ENCODE results near the gene ARMH1.

ARMH1 gene

GRCh38 chr1:44688760-44689446 lies 14.4 kb downstream of the ARMH1 start:
- H4K8ac ChIP-seq (ENCODE audit: low read depth, low read length): no peak overlapping the region
- no peaks in the 10 kb centered on the region for H3K36me3 ChIP-seq (ENCODE audit: control insufficient read depth, insufficient read depth, low read length)
- no peaks in the 10 kb centered on the region for H3K79me2 ChIP-seq (ENCODE audit: control insufficient read depth, insufficient read depth, low read length)
- no peak overlapping the region for H2BK15ac ChIP-seq (replicated peaks; ENCODE audit: low read depth)
- H2AK5ac ChIP-seq (ENCODE audit: low read length): no peak overlapping the region
- no peak overlapping the region for H3K4ac ChIP-seq (ENCODE audit: low read depth, low read length)
- peaks cover 2% of the 10 kb centered on the region for H3K4me1 ChIP-seq (ENCODE audit: control insufficient read depth, low read depth, low read length)
- no peak overlapping the region for H3K4me3 ChIP-seq (ENCODE audit: low read length)
- H3K9ac ChIP-seq (ENCODE audit: low read length): no peak overlapping the region
- H3K79me1 ChIP-seq (ENCODE audit: low read length): no peaks in the 10 kb centered on the region
- H2BK120ac ChIP-seq (ENCODE audit: low read depth, low read length): no peak overlapping the region
- no peak for DNase-seq
- H3K4me2 ChIP-seq (ENCODE audit: low read length): no peak overlapping the region
- H2BK5ac ChIP-seq (ENCODE audit: low read length): no peak overlapping the region
- H3K27ac ChIP-seq (ENCODE audit: low read depth, low read length): no peak overlapping the region
- H3K56ac ChIP-seq (ENCODE audit: low read length): no peak overlapping the region
- H3K23ac ChIP-seq (ENCODE audit: low read length): no peak overlapping the region
- WGBS (ENCODE audit: extremely low coverage, insufficient coverage, low lambda C conversion rate): no CpG with 5 or more reads among the region's 12 CpGs
- no peak overlapping the region for H4K5ac ChIP-seq (ENCODE audit: low read length)
- no peaks in the 10 kb centered on the region for H3K27me3 ChIP-seq (ENCODE audit: insufficient read depth, low read length, poor library complexity)
- no peak overlapping the region for H3K18ac ChIP-seq (ENCODE audit: low read length)

- Histone ChIP-seq H3K23ac (ENCODE audit: low read length) (no peak overlapping the region), H3K9ac (ENCODE audit: low read length) (no peak overlapping the region), H4K5ac (ENCODE audit: low read length) (no peak overlapping the region), H3K18ac (ENCODE audit: low read length) (no peak overlapping the region), H3K27me3 (ENCODE audit: insufficient read depth, low read length, poor library complexity) (no peaks in the 10 kb centered on the region), H4K8ac (ENCODE audit: low read depth, low read length) (no peak overlapping the region), H3K79me2 (ENCODE audit: control insufficient read depth, insufficient read depth, low read length) (no peaks in the 10 kb centered on the region), H2AK5ac (ENCODE audit: low read length) (no peak overlapping the region), H3K4me2 (ENCODE audit: low read length) (no peak overlapping the region), H3K36me3 (ENCODE audit: control insufficient read depth, insufficient read depth, low read length) (no peaks in the 10 kb centered on the region), H2BK15ac (replicated peaks; ENCODE audit: low read depth) (no peak overlapping the region), H3K56ac (ENCODE audit: low read length) (no peak overlapping the region), H2BK5ac (ENCODE audit: low read length) (no peak overlapping the region), H2BK120ac (ENCODE audit: low read depth, low read length) (no peak overlapping the region), H3K4me1 (ENCODE audit: control insufficient read depth, low read depth, low read length) (peaks cover 2% of the 10 kb centered on the region), H3K4me3 (ENCODE audit: low read length) (no peak overlapping the region), H3K79me1 (ENCODE audit: low read length) (no peaks in the 10 kb centered on the region), H3K27ac (ENCODE audit: low read depth, low read length) (no peak overlapping the region), H3K4ac (ENCODE audit: low read depth, low read length) (no peak overlapping the region)
- no CpG with 5 or more reads among the region's 3 CpGs for WGBS (ENCODE audit: extremely low coverage, insufficient coverage, low lambda C conversion rate)
- no peak for DNase-seq
These were observed 14.9 kb downstream of the ARMH1 start for GRCh38 chr1:44689447-44689765.

GRCh38 chr1:44693159-44693558 lies 18.6 kb downstream of the ARMH1 start:
- H3K4me1 ChIP-seq (ENCODE audit: control insufficient read depth, low read depth, low read length): no peaks in the 10 kb centered on the region
- no peak overlapping the region for H3K9ac ChIP-seq (ENCODE audit: low read length)
- H3K56ac ChIP-seq (ENCODE audit: low read length): no peak overlapping the region
- no peaks in the 10 kb centered on the region for H3K79me1 ChIP-seq (ENCODE audit: low read length)
- H2BK15ac ChIP-seq (replicated peaks; ENCODE audit: low read depth): no peak overlapping the region
- no peaks in the 10 kb centered on the region for H3K27me3 ChIP-seq (ENCODE audit: insufficient read depth, low read length, poor library complexity)
- no peak overlapping the region for H3K18ac ChIP-seq (ENCODE audit: low read length)
- H4K8ac ChIP-seq (ENCODE audit: low read depth, low read length): no peak overlapping the region
- H2BK5ac ChIP-seq (ENCODE audit: low read length): no peak overlapping the region
- H3K4ac ChIP-seq (ENCODE audit: low read depth, low read length): no peak overlapping the region
- DNase-seq: no peak
- H3K4me2 ChIP-seq (ENCODE audit: low read length): no peak overlapping the region
- H2BK120ac ChIP-seq (ENCODE audit: low read depth, low read length): no peak overlapping the region
- no peak overlapping the region for H3K23ac ChIP-seq (ENCODE audit: low read length)
- no peak overlapping the region for H2AK5ac ChIP-seq (ENCODE audit: low read length)
- no peaks in the 10 kb centered on the region for H3K79me2 ChIP-seq (ENCODE audit: control insufficient read depth, insufficient read depth, low read length)
- H4K5ac ChIP-seq (ENCODE audit: low read length): no peak overlapping the region
- H3K4me3 ChIP-seq (ENCODE audit: low read length): no peak overlapping the region
- no peak overlapping the region for H3K27ac ChIP-seq (ENCODE audit: low read depth, low read length)
- no peaks in the 10 kb centered on the region for H3K36me3 ChIP-seq (ENCODE audit: control insufficient read depth, insufficient read depth, low read length)
- WGBS (ENCODE audit: extremely low coverage, insufficient coverage, low lambda C conversion rate): no CpG with 5 or more reads among the region's 2 CpGs

- Histone ChIP-seq H2BK5ac (ENCODE audit: low read length) (no peak overlapping the region), H3K79me1 (ENCODE audit: low read length) (no peaks in the 10 kb centered on the region), H2BK15ac (replicated peaks; ENCODE audit: low read depth) (no peak overlapping the region), H3K23ac (ENCODE audit: low read length) (no peak overlapping the region), H3K27me3 (ENCODE audit: insufficient read depth, low read length, poor library complexity) (no peaks in the 10 kb centered on the region), H3K4me3 (ENCODE audit: low read length) (no peak overlapping the region), H3K9ac (ENCODE audit: low read length) (no peak overlapping the region), H3K36me3 (ENCODE audit: control insufficient read depth, insufficient read depth, low read length) (no peaks in the 10 kb centered on the region), H2AK5ac (ENCODE audit: low read length) (no peak overlapping the region), H3K4ac (ENCODE audit: low read depth, low read length) (no peak overlapping the region), H4K8ac (ENCODE audit: low read depth, low read length) (no peak overlapping the region), H4K5ac (ENCODE audit: low read length) (no peak overlapping the region), H3K4me1 (ENCODE audit: control insufficient read depth, low read depth, low read length) (no peaks in the 10 kb centered on the region), H3K56ac (ENCODE audit: low read length) (no peak overlapping the region), H3K18ac (ENCODE audit: low read length) (no peak overlapping the region), H3K79me2 (ENCODE audit: control insufficient read depth, insufficient read depth, low read length) (no peaks in the 10 kb centered on the region), H3K4me2 (ENCODE audit: low read length) (no peak overlapping the region), H2BK120ac (ENCODE audit: low read depth, low read length) (no peak overlapping the region), H3K27ac (ENCODE audit: low read depth, low read length) (no peak overlapping the region)
- no CpG with 5 or more reads among the region's 3 CpGs for WGBS (ENCODE audit: extremely low coverage, insufficient coverage, low lambda C conversion rate)
- no peak for DNase-seq
These were observed 19.4 kb downstream of the ARMH1 start for GRCh38 chr1:44693900-44694299.

- Histone ChIP-seq H3K27ac (ENCODE audit: low read depth, low read length) (no peak overlapping the region), H3K9ac (ENCODE audit: low read length) (no peak overlapping the region), H3K36me3 (ENCODE audit: control insufficient read depth, insufficient read depth, low read length) (no peaks in the 10 kb centered on the region), H3K4me3 (ENCODE audit: low read length) (no peak overlapping the region), H3K18ac (ENCODE audit: low read length) (no peak overlapping the region), H3K23ac (ENCODE audit: low read length) (no peak overlapping the region), H2BK5ac (ENCODE audit: low read length) (no peak overlapping the region), H2BK120ac (ENCODE audit: low read depth, low read length) (no peak overlapping the region), H3K56ac (ENCODE audit: low read length) (no peak overlapping the region), H2BK15ac (replicated peaks; ENCODE audit: low read depth) (no peak overlapping the region), H3K79me2 (ENCODE audit: control insufficient read depth, insufficient read depth, low read length) (no peaks in the 10 kb centered on the region), H2AK5ac (ENCODE audit: low read length) (no peak overlapping the region), H4K5ac (ENCODE audit: low read length) (no peak overlapping the region), H3K4me1 (ENCODE audit: control insufficient read depth, low read depth, low read length) (no peaks in the 10 kb centered on the region), H4K8ac (ENCODE audit: low read depth, low read length) (no peak overlapping the region), H3K79me1 (ENCODE audit: low read length) (no peaks in the 10 kb centered on the region), H3K27me3 (ENCODE audit: insufficient read depth, low read length, poor library complexity) (no peaks in the 10 kb centered on the region), H3K4ac (ENCODE audit: low read depth, low read length) (no peak overlapping the region), H3K4me2 (ENCODE audit: low read length) (no peak overlapping the region)
- peak; percentile 48 for DNase-seq
- WGBS (ENCODE audit: extremely low coverage, insufficient coverage, low lambda C conversion rate): no CpG with 5 or more reads among the region's 7 CpGs
These were observed 20.5 kb downstream of the ARMH1 start for GRCh38 chr1:44694863-44695478.

GRCh38 chr1:44695671-44696070 lies 21.2 kb downstream of the ARMH1 start:
- no peak overlapping the region for H3K4ac ChIP-seq (ENCODE audit: low read depth, low read length)
- H3K4me1 ChIP-seq (ENCODE audit: control insufficient read depth, low read depth, low read length): no peaks in the 10 kb centered on the region
- H3K79me1 ChIP-seq (ENCODE audit: low read length): no peaks in the 10 kb centered on the region
- no CpG with 5 or more reads among the region's 4 CpGs for WGBS (ENCODE audit: extremely low coverage, insufficient coverage, low lambda C conversion rate)
- no peak overlapping the region for H3K9ac ChIP-seq (ENCODE audit: low read length)
- H2AK5ac ChIP-seq (ENCODE audit: low read length): no peak overlapping the region
- H3K27me3 ChIP-seq (ENCODE audit: insufficient read depth, low read length, poor library complexity): no peaks in the 10 kb centered on the region
- H2BK5ac ChIP-seq (ENCODE audit: low read length): no peak overlapping the region
- no peak overlapping the region for H3K23ac ChIP-seq (ENCODE audit: low read length)
- no peaks in the 10 kb centered on the region for H3K36me3 ChIP-seq (ENCODE audit: control insufficient read depth, insufficient read depth, low read length)
- DNase-seq: no peak
- no peak overlapping the region for H2BK120ac ChIP-seq (ENCODE audit: low read depth, low read length)
- no peak overlapping the region for H4K5ac ChIP-seq (ENCODE audit: low read length)
- no peak overlapping the region for H3K56ac ChIP-seq (ENCODE audit: low read length)
- H3K4me2 ChIP-seq (ENCODE audit: low read length): no peak overlapping the region
- no peak overlapping the region for H3K18ac ChIP-seq (ENCODE audit: low read length)
- H3K4me3 ChIP-seq (ENCODE audit: low read length): no peak overlapping the region
- no peak overlapping the region for H3K27ac ChIP-seq (ENCODE audit: low read depth, low read length)
- H2BK15ac ChIP-seq (replicated peaks; ENCODE audit: low read depth): no peak overlapping the region
- no peak overlapping the region for H4K8ac ChIP-seq (ENCODE audit: low read depth, low read length)
- no peaks in the 10 kb centered on the region for H3K79me2 ChIP-seq (ENCODE audit: control insufficient read depth, insufficient read depth, low read length)
